GM11168 (cell line): ENCODE measurements around the gene DLG2.
"Not testable (repeated sequence)": the region's sequence is repeated elsewhere in the genome, so short reads cannot be mapped to it uniquely, and the experiment has no call there.

Experiments
- in situ Hi-C: fragments of 300-500 bp; cut with MboI; formaldehyde crosslinking; loops from one replicate; pipeline ENCODE4 v1.12.0; 2022; ENCODE audit warnings: low sequenced_read_pairs; ENCODE audit not compliant: unreplicated experiment

DLG2 gene

DNA sequence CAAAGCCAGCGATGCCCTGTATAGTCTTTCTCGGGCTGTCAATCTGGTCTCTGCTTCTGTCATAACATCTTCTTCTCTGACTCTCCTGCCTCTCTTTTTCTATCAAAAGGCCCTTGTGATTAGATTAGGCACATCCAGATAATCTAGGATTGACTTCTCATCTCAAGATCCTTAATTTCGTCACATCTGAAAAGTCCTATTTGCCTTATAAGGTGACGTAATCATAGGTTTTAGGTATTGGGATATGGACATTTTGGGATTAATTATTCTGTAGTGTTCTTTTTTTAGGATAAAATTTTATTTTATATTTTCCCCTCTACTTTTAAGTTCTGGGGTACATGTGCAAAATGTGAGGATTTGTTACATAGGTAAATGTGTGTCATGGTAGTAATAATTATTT lies 1860.2 kb downstream of the DLG2 start:
- in situ Hi-C loops = no loop called here

DNA sequence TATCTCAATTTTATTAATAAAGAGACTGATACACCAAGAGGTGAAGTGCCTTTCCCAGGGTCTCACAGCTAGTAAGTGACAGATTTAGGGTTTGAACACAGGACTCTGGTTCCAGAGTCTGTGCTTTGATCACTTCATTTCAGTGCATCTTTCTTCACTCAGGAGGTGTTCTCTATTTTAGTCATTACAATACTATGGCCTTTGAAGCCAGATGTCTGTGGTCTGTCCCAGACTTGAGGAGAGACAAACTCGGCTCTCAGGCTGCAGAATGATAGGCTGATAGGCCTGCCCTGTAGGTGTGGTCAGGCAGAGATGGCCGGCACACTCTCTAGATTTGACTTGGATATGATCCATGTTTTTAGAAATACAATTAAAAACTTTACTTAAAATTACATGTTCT lies 1862.5 kb downstream of the DLG2 start:
- in situ Hi-C loops = no loop called here

DNA sequence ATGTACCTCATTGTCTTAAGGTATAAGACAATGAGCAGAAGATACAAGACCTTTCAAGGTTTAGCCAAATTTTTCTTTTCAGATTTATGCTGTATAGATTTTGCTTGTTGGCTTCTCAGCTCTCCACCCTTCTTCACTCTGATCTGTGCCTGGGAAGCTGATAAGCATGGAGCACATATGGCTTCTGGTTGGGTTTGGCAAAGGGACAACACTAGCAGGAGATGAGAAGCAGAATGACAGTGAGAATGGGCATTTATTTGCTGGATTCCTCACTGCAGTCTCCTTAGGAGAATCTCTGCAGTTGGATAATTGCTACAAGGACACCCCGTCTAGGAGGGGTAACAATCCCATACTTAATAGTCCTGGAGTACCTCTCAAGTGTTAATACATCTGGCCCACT lies 1866.2 kb downstream of the DLG2 start:
- in situ Hi-C loops = no loop called here

DNA sequence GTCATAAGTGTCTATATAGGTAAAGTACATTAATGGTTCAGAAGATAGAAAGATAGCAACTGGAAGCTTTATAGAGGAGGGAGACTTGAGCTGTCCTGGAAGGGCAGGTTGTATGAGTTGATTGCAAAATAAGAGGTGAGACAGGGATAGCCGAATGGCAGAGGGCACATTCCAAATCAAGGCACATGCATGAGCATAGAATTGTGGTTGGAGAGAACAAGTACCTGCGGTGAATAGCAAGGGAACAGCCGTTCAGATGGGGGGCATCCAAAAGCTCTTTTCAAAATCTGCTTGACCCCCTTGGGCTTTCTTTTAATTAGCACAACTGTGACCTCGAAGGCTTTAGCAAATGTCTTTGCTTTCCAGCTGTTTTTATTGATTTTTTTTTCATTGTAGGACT lies 1868.0 kb downstream of the DLG2 start:
- in situ Hi-C loops = no loop called here

DNA sequence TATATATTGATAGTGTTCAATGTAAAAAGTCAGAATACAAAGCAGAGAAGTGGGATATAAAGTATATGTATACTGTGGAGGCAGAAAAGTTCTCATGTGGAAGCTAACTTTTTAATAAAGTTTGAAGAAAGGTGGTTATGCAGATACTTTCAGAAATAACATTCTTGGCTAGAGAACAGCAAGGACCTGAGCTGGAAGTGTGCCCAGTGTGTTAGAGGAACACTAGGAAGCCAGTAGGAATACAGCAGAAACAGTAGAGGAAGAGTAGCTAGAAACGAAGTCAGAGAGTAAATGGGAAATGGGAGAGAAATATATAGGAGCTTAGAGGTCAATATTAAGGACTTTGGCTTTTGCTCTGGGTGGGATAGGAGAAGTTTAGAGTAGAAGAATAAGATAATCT lies 1876.1 kb downstream of the DLG2 start:
- in situ Hi-C loops = no loop called here

DNA sequence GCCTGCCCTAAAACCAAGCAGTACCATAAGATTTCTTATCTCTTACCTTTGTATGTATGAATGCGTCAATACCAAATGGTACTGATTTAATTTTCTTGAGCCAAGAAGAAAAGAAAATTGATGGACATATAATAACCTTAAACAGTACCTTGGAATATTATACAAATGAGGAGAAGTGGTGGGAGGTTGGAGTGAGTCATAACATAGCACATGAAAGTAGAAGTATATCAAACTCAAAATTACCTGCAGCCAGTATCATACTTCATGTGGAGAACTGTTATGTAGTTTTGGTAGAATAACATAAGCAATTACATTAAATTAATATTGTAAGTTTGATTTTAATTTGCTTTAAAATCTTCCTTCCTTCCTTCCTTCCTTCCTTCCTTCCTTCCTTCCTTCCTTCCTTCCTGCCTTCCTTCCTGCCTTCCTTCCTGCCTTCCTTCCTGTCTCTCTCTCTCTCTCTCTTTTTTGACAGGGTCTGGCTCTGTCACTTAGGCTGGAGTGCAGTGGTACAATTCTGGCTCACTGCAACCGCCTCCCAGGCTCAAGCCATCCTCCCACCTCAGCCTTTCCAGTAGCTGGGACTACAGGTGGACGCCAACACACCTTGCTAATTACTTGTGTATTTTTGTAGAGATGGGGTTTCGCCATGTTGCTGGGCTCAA lies 1880.1 kb downstream of the DLG2 start:
- in situ Hi-C loops = no loop called here

DNA sequence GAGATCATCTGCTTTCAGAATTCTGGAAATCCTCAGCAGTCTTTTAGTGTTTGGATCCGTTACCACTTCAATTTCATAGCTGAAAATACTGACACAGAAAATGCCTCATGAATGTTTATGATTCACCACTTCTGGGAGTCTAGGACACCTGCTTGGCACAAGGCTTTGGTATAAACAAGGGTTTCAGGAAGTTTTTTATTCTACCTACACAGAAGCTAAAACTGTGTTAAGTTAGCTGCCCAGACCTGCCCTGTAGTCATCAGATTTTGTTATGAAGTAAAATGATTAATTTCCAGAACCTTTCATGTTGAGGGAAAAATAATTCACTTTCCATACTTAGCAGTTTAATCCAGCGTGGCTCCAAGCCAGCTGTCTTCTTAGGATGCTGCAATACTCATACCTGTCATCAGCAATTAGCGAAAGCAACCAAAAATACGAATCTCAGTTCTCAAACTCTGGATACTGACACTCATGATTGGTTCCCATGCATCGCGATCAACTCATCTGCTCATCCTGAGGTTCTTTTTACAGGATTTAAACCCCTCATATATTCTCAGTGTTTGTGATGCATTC lies 1882.4 kb downstream of the DLG2 start:
- in situ Hi-C loops = no loop called here

DNA sequence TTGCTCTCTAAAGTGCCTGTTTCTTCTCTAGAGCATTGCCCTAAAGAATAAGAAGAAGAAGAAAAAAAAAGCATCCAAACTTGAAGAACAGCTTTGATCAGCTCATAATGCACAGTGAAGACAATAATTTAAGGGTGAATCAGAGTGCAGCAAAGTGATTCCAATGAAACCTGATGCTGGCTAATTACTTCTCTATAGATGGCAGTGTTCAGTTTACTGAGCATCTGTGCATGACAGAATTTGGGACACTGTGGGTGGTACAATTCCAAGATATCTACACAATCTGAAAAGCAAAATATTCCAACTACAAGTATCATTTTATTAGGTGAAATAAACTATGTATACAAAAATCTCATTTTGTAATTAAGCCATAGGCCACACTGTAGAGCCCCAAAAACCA lies 1890.5 kb downstream of the DLG2 start:
- in situ Hi-C loops = no loop called here

DNA sequence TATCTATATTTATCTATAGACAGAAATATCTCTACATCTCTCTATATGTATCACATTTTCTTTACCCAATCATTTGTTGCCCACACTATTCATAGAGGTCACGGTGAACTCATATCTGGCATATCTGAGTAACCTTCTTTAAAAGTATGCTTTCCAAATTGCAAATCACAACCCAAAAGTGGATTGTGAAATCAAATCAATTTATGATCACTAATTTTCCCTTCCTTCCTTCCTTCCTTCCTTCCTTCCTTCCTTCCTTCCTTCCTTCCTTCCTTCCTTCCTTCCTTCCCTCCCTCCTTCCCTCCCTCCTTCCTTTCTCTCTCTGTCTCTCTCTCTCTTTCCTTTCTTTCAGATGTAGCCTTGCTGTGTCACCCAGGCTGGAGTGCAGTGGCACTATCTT lies 1893.0 kb downstream of the DLG2 start:
- in situ Hi-C loops = no loop called here

DNA sequence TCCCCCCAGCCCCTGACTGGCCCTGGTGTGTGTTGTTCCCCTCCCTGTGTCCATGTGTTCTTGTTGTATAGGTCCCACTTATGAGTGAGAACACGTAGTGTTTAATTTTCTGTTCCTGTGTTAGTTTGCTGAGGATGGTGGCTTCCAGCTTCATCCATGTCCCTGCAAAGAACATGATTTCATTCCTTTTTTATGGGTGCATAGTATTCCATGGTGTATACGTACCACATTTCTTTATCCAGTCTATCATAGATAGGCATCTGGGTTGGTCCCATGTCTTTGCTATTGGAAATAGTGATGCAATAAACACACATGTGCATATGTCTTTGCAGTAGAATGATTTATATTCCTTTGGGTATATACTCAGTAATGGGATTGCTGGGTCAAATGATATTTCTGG lies 1895.9 kb downstream of the DLG2 start:
- in situ Hi-C loops = not testable (repeated sequence)

DNA sequence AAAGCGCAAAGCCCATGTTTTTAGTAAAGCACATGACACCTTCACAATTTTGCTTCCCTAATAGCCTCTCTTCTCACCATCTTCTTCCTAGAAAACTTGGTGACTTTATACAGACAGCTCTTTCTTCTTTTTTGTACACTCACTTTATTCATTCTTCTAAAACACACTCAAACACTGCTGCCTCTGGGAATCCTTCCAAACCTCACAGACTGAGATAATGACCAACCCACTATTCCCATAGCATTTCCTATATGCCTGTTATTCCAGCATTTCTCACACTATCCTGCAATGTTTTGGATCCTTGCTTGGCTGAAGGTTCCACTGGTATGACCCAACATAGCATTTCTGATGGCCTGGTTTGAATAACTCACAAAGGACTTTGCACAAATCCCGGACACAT lies 1898.9 kb downstream of the DLG2 start:
- in situ Hi-C loops = no loop called here

DNA sequence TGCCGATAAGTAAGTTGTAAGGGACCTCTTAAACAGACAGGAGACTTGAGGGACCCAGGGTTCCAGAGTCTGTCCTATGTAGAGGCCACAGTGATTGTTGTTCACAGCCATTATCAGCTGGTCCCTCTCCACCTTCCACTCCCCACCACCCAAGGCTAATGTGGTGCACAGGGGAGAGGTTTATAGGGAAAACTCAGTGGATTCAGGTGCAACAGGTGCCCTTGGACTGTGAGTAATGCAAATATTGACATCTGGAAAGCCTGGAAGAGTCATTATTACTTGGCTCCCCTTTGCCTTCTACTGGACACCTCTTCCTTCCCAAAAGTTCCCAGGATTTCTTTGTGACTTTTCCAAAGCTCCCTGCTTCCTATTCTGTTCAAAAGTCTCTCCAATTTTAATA lies 1899.9 kb downstream of the DLG2 start:
- in situ Hi-C loops = no loop called here

DNA sequence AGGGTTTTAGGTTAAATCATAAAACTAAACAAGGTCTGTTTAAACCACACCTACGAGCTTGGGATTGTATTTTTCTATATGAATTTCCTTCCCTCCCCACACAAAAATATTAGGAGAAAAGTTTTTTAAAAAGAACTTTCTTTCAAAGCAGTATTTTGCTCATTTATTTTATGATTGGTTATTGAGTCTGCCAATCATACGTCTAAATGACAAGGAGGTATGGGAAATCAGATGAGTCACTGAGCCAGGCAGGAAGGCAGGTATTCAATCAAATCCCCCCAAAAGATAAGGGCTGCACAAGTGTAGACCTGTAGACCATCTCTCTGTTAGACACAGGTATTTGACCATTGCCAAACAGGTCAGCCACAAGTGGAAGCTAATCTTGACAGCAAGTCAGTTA lies 1900.8 kb downstream of the DLG2 start:
- in situ Hi-C loops = no loop called here

DNA sequence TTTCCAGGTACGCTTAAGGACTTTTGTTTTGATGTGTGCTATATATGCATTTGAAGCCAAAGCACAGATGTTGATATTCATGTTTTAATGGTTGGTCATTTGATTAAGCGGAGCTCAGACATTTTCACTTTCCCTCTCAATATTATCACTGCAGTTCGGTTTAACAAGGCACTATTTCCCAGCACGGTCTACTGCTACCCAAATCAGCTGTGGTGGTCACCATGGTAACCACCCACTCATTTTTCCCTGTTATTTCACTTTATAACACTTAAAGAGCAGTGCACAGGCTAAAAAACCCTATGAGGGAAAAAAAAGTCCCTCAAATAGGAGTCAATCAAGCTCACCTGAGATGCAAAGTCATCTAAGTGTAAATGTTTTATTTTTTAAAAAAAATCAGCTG lies 1901.4 kb downstream of the DLG2 start:
- in situ Hi-C loops = no loop called here

DNA sequence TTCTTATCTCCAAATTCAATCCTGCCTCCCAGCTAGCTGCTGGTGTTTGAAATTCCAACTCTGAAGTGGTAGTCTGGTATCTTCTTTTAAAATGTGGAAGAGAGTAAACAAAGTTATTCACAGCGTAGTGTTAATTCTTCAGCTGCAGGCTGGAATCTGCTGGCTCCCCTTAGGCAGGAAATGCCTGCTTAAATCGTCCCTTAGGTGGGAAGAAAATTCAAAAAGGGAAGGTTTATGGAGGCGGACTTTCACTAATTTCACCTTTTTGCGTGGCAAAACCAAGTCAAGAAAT lies 1901.9 kb downstream of the DLG2 start:
- in situ Hi-C loops = no loop called here

DNA sequence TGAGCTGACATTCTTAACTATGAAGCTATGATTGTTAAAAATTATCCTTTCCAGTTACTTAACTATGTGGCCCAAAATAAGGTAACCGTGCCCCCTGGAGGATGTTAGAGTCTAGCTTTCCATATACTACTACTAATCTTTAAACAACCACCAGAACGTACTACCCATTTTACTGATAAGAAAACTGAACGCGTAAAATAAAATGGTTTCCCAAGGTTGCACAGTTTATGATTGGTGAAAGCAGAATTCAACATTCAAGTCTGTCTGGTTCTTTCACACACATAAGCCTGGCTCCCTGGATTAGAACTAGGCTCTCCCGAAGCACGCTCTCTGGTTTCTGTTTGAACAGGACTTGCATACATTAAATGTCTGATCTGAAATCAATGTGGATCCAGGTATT lies 1903.1 kb downstream of the DLG2 start:
- in situ Hi-C loops = loop anchor here (25.0 kb wide), 2 partner anchors 437 to 862 kb away; partner anchors contain the start of gene CCDC90B

DNA sequence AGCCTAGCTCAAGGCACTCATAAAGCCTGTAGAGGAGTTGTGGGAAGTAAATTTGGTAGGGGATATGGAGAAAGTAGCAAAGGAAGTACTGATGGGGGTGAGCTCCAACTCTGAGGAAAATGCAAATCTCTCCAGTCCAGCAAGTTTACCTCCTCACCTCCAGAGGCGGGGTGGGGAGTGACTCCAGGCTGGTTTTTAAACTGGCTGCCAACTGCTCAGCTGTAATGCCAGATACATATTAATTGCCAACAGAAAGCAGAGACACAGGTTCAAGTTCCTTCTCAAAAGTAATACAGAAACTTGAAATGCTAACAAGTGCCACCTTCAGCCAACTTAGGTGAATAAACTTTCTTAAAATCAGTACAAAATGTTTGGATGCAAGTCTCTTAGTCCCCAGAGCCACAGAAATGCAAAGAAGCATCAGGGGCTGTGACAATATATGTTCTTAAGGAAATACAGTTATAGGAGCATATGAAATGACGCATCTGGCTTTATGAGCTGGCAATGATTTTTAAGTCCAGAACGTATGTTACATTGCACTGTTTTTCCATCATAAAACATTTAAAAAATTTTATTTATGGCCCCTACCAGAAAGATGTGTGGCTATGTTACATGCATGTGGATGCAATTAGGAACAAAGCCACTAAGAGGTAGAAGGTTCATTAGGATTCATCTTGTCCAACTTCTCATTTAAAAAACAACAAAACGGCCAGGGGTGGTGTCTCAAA lies 1904.6 kb downstream of the DLG2 start:
- in situ Hi-C loops = loop anchor here (25.0 kb wide), 2 partner anchors 435 to 860 kb away; partner anchors contain the start of gene CCDC90B

DNA sequence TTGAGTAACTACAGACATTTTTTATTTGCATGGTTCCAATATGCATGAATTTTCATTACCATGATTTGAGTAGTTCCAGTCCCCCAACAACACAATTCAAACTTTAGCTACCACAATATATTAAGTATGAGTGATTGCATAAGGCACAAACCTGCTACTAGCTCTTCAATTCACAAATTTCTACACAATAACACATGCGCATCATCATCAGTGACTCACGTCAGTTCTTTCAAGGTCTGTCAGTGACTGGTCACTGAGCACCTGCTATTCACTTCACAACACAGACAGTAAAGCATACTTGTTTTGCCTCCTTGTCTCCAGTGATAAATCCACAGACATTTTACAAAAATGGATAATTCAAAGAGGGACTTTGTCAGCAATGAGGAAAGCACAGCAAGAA lies 1905.9 kb downstream of the DLG2 start:
- in situ Hi-C loops = loop anchor here (25.0 kb wide), 2 partner anchors 434 to 859 kb away; partner anchors contain the start of gene CCDC90B

DNA sequence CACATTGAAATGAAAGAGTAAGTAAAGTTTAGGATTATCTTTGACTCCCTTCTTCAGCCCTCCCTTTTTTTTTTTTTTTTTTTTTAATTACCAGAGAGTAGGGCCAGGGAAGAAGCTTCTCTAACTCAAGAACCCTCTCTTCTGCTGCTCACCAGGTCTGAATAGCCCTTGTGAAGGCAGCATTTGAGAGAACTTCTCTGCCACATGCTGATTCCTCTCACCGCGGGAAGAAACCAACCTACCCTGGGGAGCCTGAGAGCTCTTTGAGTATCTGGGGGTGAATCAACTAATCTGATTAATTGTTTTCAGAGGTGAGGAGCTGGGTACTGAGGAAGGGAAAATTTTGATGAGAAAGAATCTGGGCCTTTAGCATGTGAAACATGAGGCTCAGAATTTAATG lies 1906.5 kb downstream of the DLG2 start:
- in situ Hi-C loops = loop anchor here (25.0 kb wide), 2 partner anchors 433 to 858 kb away; partner anchors contain the start of gene CCDC90B

DNA sequence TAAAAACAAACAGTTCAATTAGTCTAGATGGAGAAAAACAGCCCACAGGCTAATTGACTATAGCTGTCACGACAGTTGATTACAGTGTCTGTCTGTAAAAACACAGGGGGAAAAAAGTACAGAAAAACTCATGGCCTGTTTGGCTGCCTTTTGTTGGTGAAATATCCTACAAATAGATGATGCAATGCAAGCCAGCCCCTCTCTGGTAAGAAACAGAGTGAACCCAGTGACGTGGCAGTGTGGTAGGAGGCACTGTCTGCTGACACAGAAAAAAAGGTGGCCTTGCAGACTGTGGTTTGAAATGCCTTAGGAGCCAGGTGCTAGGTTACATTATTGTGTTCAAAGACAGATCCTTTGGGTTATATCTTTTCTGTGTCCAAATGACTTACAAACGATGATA lies 1909.6 kb downstream of the DLG2 start:
- in situ Hi-C loops = loop anchor here (25.0 kb wide), 2 partner anchors 430 to 855 kb away; partner anchors contain the start of gene CCDC90B

DNA sequence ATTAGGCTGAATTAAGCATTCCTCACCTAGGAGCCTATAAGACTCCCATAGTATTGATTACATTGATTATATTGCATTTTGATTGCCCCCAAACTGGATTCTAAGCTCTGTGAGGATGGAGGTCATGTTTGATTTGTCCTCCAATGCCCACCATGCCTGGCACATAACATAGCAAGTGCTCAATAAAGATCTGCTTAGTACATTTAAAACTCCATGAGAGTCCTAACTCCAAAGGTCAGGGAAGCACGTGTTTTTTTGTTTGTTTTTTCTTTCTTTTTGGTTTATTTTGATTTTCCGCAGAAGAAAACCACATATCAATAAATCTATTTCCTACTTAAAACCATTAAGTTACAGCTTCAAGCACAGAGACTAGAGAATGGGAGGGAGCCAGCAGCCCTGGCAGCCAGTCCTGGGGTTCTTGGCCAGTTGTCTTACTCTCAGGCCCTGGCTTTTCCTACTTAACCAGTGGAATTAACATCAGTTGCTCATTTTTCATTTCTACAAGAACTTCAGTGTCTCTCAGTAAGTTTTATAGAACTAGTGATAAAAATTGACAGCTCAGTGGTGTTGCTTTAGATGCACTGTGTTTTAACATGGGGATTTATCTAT lies 1911.1 kb downstream of the DLG2 start:
- in situ Hi-C loops = loop anchor here (25.0 kb wide), 2 partner anchors 429 to 854 kb away; partner anchors contain the start of gene CCDC90B
